Neural cell (in vitro differentiated cells): Measurements from ENCODE around the gene RFX3. TPM values are rescaled to one million over a fixed set of nuclear protein-coding genes. Genes with fewer than 3 reads are reported as not detected.

Source experiments
- H2AFZ ChIP-seq: fragments of 200-600, 300-800 bp; sonication (generic), shearing (Covaris generic); 2 replicates; pipeline ENCODE4 v1.6.0; 2014; ENCODE audit warnings: low read depth, mild to moderate bottlenecking, antibody characterized with exemption, low read length, moderate library complexity
- H3F3A ChIP-seq: fragments of 200-600 bp; shearing (Covaris generic); 2 replicates; pipeline ENCODE4 v1.6.1; 2016; ENCODE audit warnings: mild to moderate bottlenecking, moderate library complexity, mixed read lengths, antibody characterized with exemption, low read length; ENCODE audit not compliant: insufficient read depth, poor library complexity, severe bottlenecking
- H3K27ac ChIP-seq: fragments of 200-600, 300-800 bp; sonication (generic), shearing (Covaris generic); 2 replicates; pipeline ENCODE4 v1.5.1; 2014; ENCODE audit warnings: mild to moderate bottlenecking, low read length, moderate library complexity
- H3K27me3 ChIP-seq: fragments of 300-800, 200-600 bp; sonication (generic), shearing (Covaris generic); 2 replicates; pipeline ENCODE4 v1.6.0; 2014; ENCODE audit warnings: mild to moderate bottlenecking, low read depth, low read length, moderate library complexity; ENCODE audit not compliant: insufficient read depth
- H3K36me3 ChIP-seq: fragments of 300-800, 200-600 bp; sonication (generic), shearing (Covaris generic); 2 replicates; pipeline ENCODE4 v1.5.1; 2014; ENCODE audit warnings: mild to moderate bottlenecking, antibody characterized with exemption, low read length, moderate library complexity; ENCODE audit not compliant: insufficient read depth
- H3K4me2 ChIP-seq: fragments of 300-800, 200-600 bp; sonication (generic), shearing (Covaris generic); 2 replicates; pipeline ENCODE4 v1.6.0; 2014; ENCODE audit warnings: mild to moderate bottlenecking, low read length
- H3K4me3 ChIP-seq: fragments of 300-800, 200-600 bp; sonication (generic), shearing (Covaris generic); 2 replicates; pipeline ENCODE4 v1.5.1; 2014; ENCODE audit warnings: mild to moderate bottlenecking, low read length, moderate library complexity
- H3K79me2 ChIP-seq: fragments of 200-600 bp; shearing (Covaris generic); replicated peaks from 2 replicates; pipeline ENCODE4 v1.6.0; 2014; ENCODE audit warnings: mild to moderate bottlenecking, low read length, moderate library complexity; ENCODE audit not compliant: insufficient read depth
- H3K9ac ChIP-seq: fragments of 300-800, 200-600 bp; sonication (generic), shearing (Covaris generic); 2 replicates; pipeline ENCODE4 v1.6.1; 2016; ENCODE audit warnings: mild to moderate bottlenecking, low read length, mixed read lengths
- H3K9me2 ChIP-seq: fragments of 200-600 bp; shearing (Covaris generic); 2 replicates; pipeline ENCODE4 v1.6.1; 2016; ENCODE audit warnings: mild to moderate bottlenecking, low read length, mixed read lengths; ENCODE audit not compliant: insufficient read depth
- H3K9me3 ChIP-seq: fragments of 200-600, 300-800 bp; sonication (generic), shearing (Covaris generic); 2 replicates; pipeline ENCODE4 v1.6.1; 2016; ENCODE audit warnings: mild to moderate bottlenecking, mixed run types, low read length, moderate library complexity, mixed read lengths
- H4K20me1 ChIP-seq: fragments of 200-600 bp; shearing (Covaris generic); 2 replicates; pipeline ENCODE4 v1.6.1; 2016; ENCODE audit warnings: mild to moderate bottlenecking, mixed run types; ENCODE audit not compliant: insufficient read depth
- CTCF ChIP-seq: fragments of 450-650 bp; IDR thresholded peaks from 2 replicates; pipeline ENCODE4 v1.5.1; 2014; ENCODE audit warnings: antibody characterized with exemption, mild to moderate bottlenecking, moderate library complexity; ENCODE audit not compliant: poor library complexity, severe bottlenecking
- EP300 ChIP-seq: fragments of 450-650 bp; conservative IDR thresholded peaks from 2 replicates; pipeline ENCODE4 v1.6.1; 2014; ENCODE audit warnings: antibody characterized with exemption, mild to moderate bottlenecking, moderate library complexity; ENCODE audit not compliant: poor library complexity, severe bottlenecking
- EZH2 ChIP-seq: fragments of 200-600, 300-800 bp; shearing (Covaris generic), sonication (generic); IDR thresholded peaks from 2 replicates; pipeline ENCODE4 v1.6.1; 2014; ENCODE audit warnings: antibody characterized with exemption, low read length, borderline replicate concordance, mild to moderate bottlenecking; ENCODE audit not compliant: insufficient read depth, poor library complexity, severe bottlenecking
- MXI1 ChIP-seq: fragments of 450-650 bp; conservative IDR thresholded peaks from 2 replicates; pipeline ENCODE4 v1.6.1; 2014; ENCODE audit warnings: antibody characterized with exemption, mild to moderate bottlenecking; ENCODE audit not compliant: poor library complexity, severe bottlenecking
- POLR2AphosphoS5 ChIP-seq: IDR thresholded peaks from 2 replicates; pipeline ENCODE4 v1.6.1; 2012
- RAD21 ChIP-seq: fragments of 450-650 bp; conservative IDR thresholded peaks from 2 replicates; pipeline ENCODE4 v1.6.1; 2014; ENCODE audit warnings: antibody characterized with exemption, mild to moderate bottlenecking, moderate library complexity
- REST ChIP-seq: IDR thresholded peaks from 2 replicates; pipeline ENCODE4 v1.6.1; 2012; ENCODE audit warnings: borderline replicate concordance
- SMC3 ChIP-seq: fragments of 450-650 bp; conservative IDR thresholded peaks from 2 replicates; pipeline ENCODE4 v1.6.1; 2014; ENCODE audit warnings: antibody characterized with exemption, mild to moderate bottlenecking, moderate library complexity; ENCODE audit not compliant: poor library complexity
- TAF1 ChIP-seq: IDR thresholded peaks from 2 replicates; pipeline ENCODE4 v1.6.1; 2012; ENCODE audit warnings: low read depth
- polyA plus RNA-seq: library from polyadenylated mRNA; depleted of rRNA; stranded (reverse); fragments of >200 nt; gene quantifications from 2 replicates; pipeline ENCODE4 v1.2.3, GENCODE V29; 2014

Gene RFX3
- polyA plus RNA-seq, 1 donor from 2014 or later, result 27.6 TPM

- Histone ChIP-seq H3K9ac (no peak overlapping the region), H3K79me2 (peaks cover 9% of the 10 kb centered on the region), H3K9me2 (no peaks in the 10 kb centered on the region), H2AFZ (no peak overlapping the region), H3F3A (no peaks in the 10 kb centered on the region), H3K36me3 (no peaks in the 10 kb centered on the region), H3K4me3 (no peak overlapping the region), H3K4me2 (no peak overlapping the region), H3K27me3 (no peaks in the 10 kb centered on the region), H4K20me1 (no peaks in the 10 kb centered on the region), H3K27ac (no peak overlapping the region), H3K9me3 (no peaks in the 10 kb centered on the region)
- TF ChIP-seq RAD21 (no peak), REST (no peak), EZH2 (no peak), EP300 (no peak), MXI1 (no peak), SMC3 (no peak), TAF1 (no peak), POLR2AphosphoS5 (no peak), CTCF (no peak)
Measured at GRCh38 chr9:3403315-3403714, 122.5 kb downstream of the RFX3 start.

GRCh38 chr9:3401221-3401954, 124.4 kb downstream of the RFX3 start:
- Histone ChIP-seq H3K9me2 (no peaks in the 10 kb centered on the region), H3K4me2 (peak overlapping the region; percentile 9), H3K36me3 (no peaks in the 10 kb centered on the region), H2AFZ (no peak overlapping the region), H3K9ac (no peak overlapping the region), H3K4me3 (peak overlapping the region; percentile 16), H3F3A (no peaks in the 10 kb centered on the region), H3K79me2 (peaks cover 9% of the 10 kb centered on the region), H3K27ac (no peak overlapping the region), H3K27me3 (no peaks in the 10 kb centered on the region), H3K9me3 (no peaks in the 10 kb centered on the region), H4K20me1 (no peaks in the 10 kb centered on the region)
- no peak for TF ChIP-seq SMC3
- TF ChIP-seq EP300, result no peak
- no peak for TF ChIP-seq EZH2
- no peak for TF ChIP-seq RAD21
- no peak for TF ChIP-seq CTCF
- no peak for TF ChIP-seq POLR2AphosphoS5
- TF ChIP-seq REST, result no peak
- no peak for TF ChIP-seq MXI1
- TF ChIP-seq TAF1, result no peak
